GM23248 (cell line): ENCODE results near the gene IFNK.

Experiments
- EZH2 ChIP-seq: fragments of 200-600 bp; sonication (generic); IDR thresholded peaks from 2 replicates; pipeline ENCODE4 v1.6.1; 2018; ENCODE audit warnings: antibody characterized with exemption, mild to moderate bottlenecking; ENCODE audit not compliant: insufficient read depth, poor library complexity, severe bottlenecking
- EZH2phosphoT487 ChIP-seq: fragments of 200-600 bp; sonication (generic); IDR thresholded peaks from 2 replicates; pipeline ENCODE4 v1.6.1; 2018; ENCODE audit warnings: antibody characterized with exemption, moderate library complexity, mild to moderate bottlenecking, low read depth; ENCODE audit not compliant: insufficient read depth

DNA sequence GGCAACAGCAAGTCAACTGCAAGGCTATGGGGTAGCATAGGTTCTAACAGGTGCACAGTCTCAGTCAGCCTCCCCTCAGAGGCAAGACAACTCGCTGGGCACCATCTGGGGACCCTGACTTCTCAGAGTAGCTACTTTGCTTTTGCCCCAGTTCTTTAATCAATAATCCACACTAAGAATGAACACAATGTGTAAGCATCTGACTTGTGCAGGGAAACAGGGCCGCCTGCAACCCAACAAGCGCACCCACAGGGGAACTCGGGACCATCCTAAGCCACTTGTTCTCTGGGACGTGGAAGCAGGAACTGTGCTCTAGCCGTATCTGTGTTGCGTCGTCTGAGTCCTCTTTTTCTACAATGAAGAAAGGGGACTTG is 3.6 kb downstream of the IFNK start:
- TF ChIP-seq EZH2 (no peak), EZH2phosphoT487 (no peak)
